ENCODE measurements around the gene ASPM. TPM values are rescaled to one million over a fixed set of nuclear protein-coding genes. Genes with fewer than 3 reads are reported as not detected.

Gene ASPM
- total RNA-seq, 2 donors from 2014 or later: 9.1 to 20.1 TPM

DNA sequence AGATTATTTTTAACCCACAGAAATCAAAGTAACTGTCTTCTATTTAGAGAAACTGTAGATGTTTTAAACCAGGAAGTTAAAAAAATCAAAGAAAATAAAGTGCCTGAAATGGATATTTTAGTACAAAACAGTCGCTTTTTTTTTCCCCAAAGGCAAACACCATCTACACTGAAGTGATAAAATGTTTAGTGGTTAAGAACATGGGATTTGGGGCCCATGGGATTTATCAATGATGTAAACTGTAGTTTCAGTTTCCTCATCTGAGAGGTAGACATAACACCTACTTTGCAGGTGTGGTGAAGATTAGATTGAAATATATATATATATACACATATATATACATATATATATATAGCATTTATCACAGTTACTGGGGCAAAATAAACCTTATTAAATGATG is 22.1 kb downstream of the ASPM start:
- Histone ChIP-seq H3K4me1 (no peaks in the 10 kb centered on the region), H3K9ac (ENCODE audit: low read depth in 2 of 2, low read length in 2 of 2) (no peak overlapping the region), H3K4me3 (no peak overlapping the region), H3K9me3 (no peaks in the 10 kb centered on the region), H3K27ac (no peak overlapping the region), H3K27me3 (no peaks in the 10 kb centered on the region), H3K36me3 (no peaks in the 10 kb centered on the region)
- TF ChIP-seq, protein P1, sequence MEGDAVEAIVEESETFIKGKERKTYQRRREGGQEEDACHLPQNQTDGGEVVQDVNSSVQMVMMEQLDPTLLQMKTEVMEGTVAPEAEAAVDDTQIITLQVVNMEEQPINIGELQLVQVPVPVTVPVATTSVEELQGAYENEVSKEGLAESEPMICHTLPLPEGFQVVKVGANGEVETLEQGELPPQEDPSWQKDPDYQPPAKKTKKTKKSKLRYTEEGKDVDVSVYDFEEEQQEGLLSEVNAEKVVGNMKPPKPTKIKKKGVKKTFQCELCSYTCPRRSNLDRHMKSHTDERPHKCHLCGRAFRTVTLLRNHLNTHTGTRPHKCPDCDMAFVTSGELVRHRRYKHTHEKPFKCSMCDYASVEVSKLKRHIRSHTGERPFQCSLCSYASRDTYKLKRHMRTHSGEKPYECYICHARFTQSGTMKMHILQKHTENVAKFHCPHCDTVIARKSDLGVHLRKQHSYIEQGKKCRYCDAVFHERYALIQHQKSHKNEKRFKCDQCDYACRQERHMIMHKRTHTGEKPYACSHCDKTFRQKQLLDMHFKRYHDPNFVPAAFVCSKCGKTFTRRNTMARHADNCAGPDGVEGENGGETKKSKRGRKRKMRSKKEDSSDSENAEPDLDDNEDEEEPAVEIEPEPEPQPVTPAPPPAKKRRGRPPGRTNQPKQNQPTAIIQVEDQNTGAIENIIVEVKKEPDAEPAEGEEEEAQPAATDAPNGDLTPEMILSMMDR (IDR thresholded peaks at IDR 0.05): no peak
- no peak for DNase-seq
- intact Hi-C loops (cut with DNase I): no loop called here

GRCh38 chr1:197116156-197116555 is 30.3 kb downstream of the ASPM start:
- Histone ChIP-seq H3K36me3 (no peaks in the 10 kb centered on the region), H3K27me3 (no peaks in the 10 kb centered on the region)
- TF ChIP-seq, protein P1 (IDR thresholded peaks at IDR 0.05): no peak

DNA sequence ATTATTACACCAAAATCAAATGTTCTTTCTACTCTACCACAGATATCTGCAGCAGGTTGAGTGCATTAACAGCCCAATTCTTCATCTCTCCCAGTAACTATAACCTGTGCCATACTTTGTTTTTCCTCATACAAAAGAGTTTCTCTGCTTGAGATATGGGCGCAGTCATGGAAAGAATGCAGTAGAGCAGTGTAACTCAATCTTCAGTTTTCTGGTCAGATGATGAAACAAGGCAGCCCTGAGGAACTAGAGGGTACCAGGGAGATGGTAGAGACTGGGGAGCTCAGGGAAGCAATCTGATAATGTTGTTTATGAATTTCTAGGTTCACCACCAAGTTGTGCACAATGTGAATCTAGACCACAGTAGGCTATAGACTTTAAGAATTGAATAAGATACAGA is 39.6 kb downstream of the ASPM start:
- no peaks in the 10 kb centered on the region for H3K27me3 ChIP-seq
- H3K4me3 ChIP-seq: no peak overlapping the region
- no peak overlapping the region for H3K9ac ChIP-seq (ENCODE audit: low read depth in 2 of 2, low read length in 2 of 2)
- H3K4me1 ChIP-seq: no peaks in the 10 kb centered on the region
- TF ChIP-seq, protein P1 (IDR thresholded peaks at IDR 0.05): no peak
- intact Hi-C loops (cut with DNase I): no loop called here
- H3K36me3 ChIP-seq: no peaks in the 10 kb centered on the region
- H3K27ac ChIP-seq: no peak overlapping the region
- no peak for DNase-seq
- H3K9me3 ChIP-seq: no peaks in the 10 kb centered on the region

More at GRCh38 chr1:197116156-197116555, 30.3 kb downstream of the ASPM start:
- H3K9me3 ChIP-seq: no peaks in the 10 kb centered on the region
- H3K27ac ChIP-seq: no peak overlapping the region
- no peaks in the 10 kb centered on the region for H3K4me1 ChIP-seq
- intact Hi-C loops (cut with DNase I): no loop called here
- no peak for DNase-seq
- no peak overlapping the region for H3K4me3 ChIP-seq
- H3K9ac ChIP-seq (ENCODE audit: low read depth in 2 of 2, low read length in 2 of 2): no peak overlapping the region

GRCh38 chr1:197103300-197103699 is 43.2 kb downstream of the ASPM start:
- intact Hi-C loops (cut with DNase I): no loop called here
- Histone ChIP-seq H3K27ac (no peak overlapping the region), H3K27me3 (no peaks in the 10 kb centered on the region), H3K9ac (ENCODE audit: low read depth in 2 of 2, low read length in 2 of 2) (no peak overlapping the region), H3K36me3 (no peaks in the 10 kb centered on the region), H3K4me1 (no peaks in the 10 kb centered on the region), H3K9me3 (no peaks in the 10 kb centered on the region), H3K4me3 (no peak overlapping the region)
- no peak for DNase-seq
- TF ChIP-seq, protein P1 (IDR thresholded peaks at IDR 0.05): no peak

GRCh38 chr1:197101978-197102377 is 44.5 kb downstream of the ASPM start:
- Histone ChIP-seq H3K27me3 (no peaks in the 10 kb centered on the region), H3K36me3 (no peaks in the 10 kb centered on the region), H3K4me3 (no peak overlapping the region), H3K27ac (no peak overlapping the region), H3K9me3 (no peaks in the 10 kb centered on the region), H3K4me1 (no peaks in the 10 kb centered on the region), H3K9ac (ENCODE audit: low read depth in 2 of 2, low read length in 2 of 2) (no peak overlapping the region)
- TF ChIP-seq, protein P1 (IDR thresholded peaks at IDR 0.05): no peak
- DNase-seq: no peak
- intact Hi-C loops (cut with DNase I): no loop called here

- H3K4me3 ChIP-seq: no peak overlapping the region
Measured at GRCh38 chr1:197100677-197101076, 45.8 kb downstream of the ASPM start.

More at GRCh38 chr1:197100677-197101076, 45.8 kb downstream of the ASPM start:
- Histone ChIP-seq H3K27me3 (no peaks in the 10 kb centered on the region), H3K27ac (no peak overlapping the region), H3K4me1 (no peaks in the 10 kb centered on the region), H3K9ac (ENCODE audit: low read depth in 2 of 2, low read length in 2 of 2) (no peak overlapping the region), H3K9me3 (no peaks in the 10 kb centered on the region), H3K36me3 (no peaks in the 10 kb centered on the region)
- intact Hi-C loops (cut with DNase I): no loop called here
- TF ChIP-seq, protein P1 (IDR thresholded peaks at IDR 0.05): no peak
- DNase-seq: no peak

All from colonic mucosa (tissue), 4 donors.